ENCODE results near the gene HAVCR1.
"Not testable (repeated sequence)": the region's sequence is repeated elsewhere in the genome, so short reads cannot be mapped to it uniquely, and the experiment has no call there.

The HAVCR1 gene

GRCh38 chr5:157049605-157050004 lies 9.3 kb downstream of the HAVCR1 start:
- no peak for FAIRE-seq

GRCh38 chr5:157047898-157048297 lies 11.0 kb downstream of the HAVCR1 start:
- FAIRE-seq: no peak

- FAIRE-seq: not testable (repeated sequence)
These were observed 11.9 kb downstream of the HAVCR1 start for GRCh38 chr5:157047016-157047415.

- FAIRE-seq: no peak
These were observed 12.9 kb downstream of the HAVCR1 start for GRCh38 chr5:157046041-157046440.

GRCh38 chr5:157045601-157046000 lies 13.3 kb downstream of the HAVCR1 start:
- no peak for FAIRE-seq

- no peak for FAIRE-seq
These were observed 20.2 kb downstream of the HAVCR1 start for GRCh38 chr5:157038568-157039187.

- FAIRE-seq: not testable (repeated sequence)
These were observed 24.5 kb downstream of the HAVCR1 start for GRCh38 chr5:157034106-157035072.

- no peak for FAIRE-seq
These were observed 25.8 kb downstream of the HAVCR1 start for GRCh38 chr5:157033071-157033583.

- no peak for FAIRE-seq
These were observed 28.2 kb downstream of the HAVCR1 start for GRCh38 chr5:157030692-157031091.

GRCh38 chr5:157029457-157029856 lies 29.5 kb downstream of the HAVCR1 start:
- FAIRE-seq: no peak

GRCh38 chr5:157027663-157028062 lies 31.3 kb downstream of the HAVCR1 start:
- FAIRE-seq: not testable (repeated sequence)

GRCh38 chr5:157026789-157027424 lies 32.0 kb downstream of the HAVCR1 start:
- FAIRE-seq: no peak

GRCh38 chr5:157025093-157025698 lies 33.7 kb downstream of the HAVCR1 start:
- no peak for FAIRE-seq

- no peak for FAIRE-seq
These were observed 34.5 kb downstream of the HAVCR1 start for GRCh38 chr5:157024208-157024959.

- no peak for FAIRE-seq
These were observed 36.9 kb downstream of the HAVCR1 start for GRCh38 chr5:157022024-157022423.

GRCh38 chr5:157020511-157021222 lies 38.2 kb downstream of the HAVCR1 start:
- no peak for FAIRE-seq

GRCh38 chr5:157020002-157020401 lies 38.9 kb downstream of the HAVCR1 start:
- no peak for FAIRE-seq

- not testable (repeated sequence) for FAIRE-seq
These were observed 44.8 kb downstream of the HAVCR1 start for GRCh38 chr5:157014143-157014542.

- FAIRE-seq: no peak
These were observed 52.7 kb downstream of the HAVCR1 start for GRCh38 chr5:157006262-157006661.

GRCh38 chr5:157004893-157005551 lies 53.9 kb downstream of the HAVCR1 start:
- FAIRE-seq: no peak

- FAIRE-seq: no peak
These were observed 67.2 kb downstream of the HAVCR1 start for GRCh38 chr5:156991714-156992113.
